Measurements from ENCODE around the gene VAV1. TPM values are rescaled to one million over a fixed set of nuclear protein-coding genes. Genes with fewer than 3 reads are reported as not detected.
"Not testable (repeated sequence)": the region's sequence is repeated elsewhere in the genome, so short reads cannot be mapped to it uniquely, and the experiment has no call there.

VAV1 gene
- total and polyA plus RNA-seq, 2 of the 8 experiments (the other 6 are each of a cell fraction or from before 2014, with no cell fraction given): 0.21 to 0.22 TPM

DNA sequence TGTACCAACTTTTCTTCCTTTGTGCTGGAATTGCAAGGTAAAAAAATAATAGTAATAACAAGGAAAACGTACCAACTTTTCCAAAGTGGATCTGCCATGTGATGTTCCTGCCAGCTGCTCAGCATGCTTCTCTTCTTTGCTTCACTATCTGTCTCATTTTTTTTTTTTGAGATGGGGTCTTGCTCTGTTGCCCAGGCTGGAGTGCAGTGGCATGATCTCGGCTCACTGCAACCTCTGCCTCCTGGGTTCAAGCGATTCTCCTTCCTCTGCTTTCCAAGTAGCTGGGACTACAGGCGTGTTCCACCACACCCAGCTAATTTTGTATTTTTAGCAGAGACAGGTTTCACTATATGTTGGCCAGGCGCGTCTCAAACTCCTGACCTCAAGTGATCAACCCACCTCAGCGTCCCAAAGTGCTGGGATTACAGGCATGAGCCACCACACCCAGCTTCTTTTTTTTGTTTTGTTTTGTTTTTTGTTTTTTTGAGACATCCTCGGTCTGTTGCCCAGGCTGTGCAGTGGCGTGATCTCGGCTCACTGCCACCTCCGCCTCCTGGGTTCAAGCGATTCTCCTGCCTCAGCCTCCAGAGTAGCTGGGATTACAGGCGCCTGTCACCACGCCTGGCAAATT, 27.8 kb downstream of the VAV1 start:
- ChIA-PET CTCF (ENCODE audit: partially characterized antibody) (interaction anchor here (0.6 to 1.1 kb wide), 4 partner anchors 10 to 446 kb away, joined by 3 to 4 read pairs (median 4); no protein-coding TSS in a partner anchor), POLR2A (ENCODE audit: partially characterized antibody) (interaction anchor here (1.0 to 1.7 kb wide), 4 partner anchors 10 to 17 kb away, joined by 3 to 7 read pairs (median 4); no protein-coding TSS in a partner anchor)
- Histone ChIP-seq H3K4me1 (replicated peaks in 1 of 4; ENCODE audit: control insufficient read depth in 3 of 4, insufficient read depth in 4 of 4, low read length in 3 of 4) (peaks cover 0 to 11% (median 3%) of the 10 kb centered on the region in 4 experiments; a peak in 2 of 7 replicates), H2BK12ac (ENCODE audit: low read depth, low read length) (0 out of 2 replicates have a peak overlapping the region, but pooled peaks have one; percentile 60), H3K9me3 (ENCODE audit: insufficient read depth in 2 of 2, low read depth in 1 of 2, low read length in 1 of 2) (peaks cover 2 to 17% of the 10 kb centered on the region in 2 experiments; a peak in 3 of 4 replicates)
- not testable (repeated sequence) for H2BK20ac ChIP-seq (ENCODE audit: low read length); H4K91ac ChIP-seq (replicated peaks; ENCODE audit: insufficient read length, low read length); H4K5ac ChIP-seq (ENCODE audit: insufficient read length, low read depth, low read length); H3K4ac ChIP-seq (replicated peaks; ENCODE audit: insufficient read length, low read depth, low read length); DNase-seq (ENCODE audit: low read depth in 1 of 2, low spot score in 2 of 2); H3K4me3 ChIP-seq (ENCODE audit: extremely low read depth in 1 of 4, insufficient read depth in 2 of 4, low read depth in 3 of 4, low read length in 4 of 4); H3K56ac ChIP-seq (replicated peaks; ENCODE audit: insufficient read length, low read depth, low read length); H2AFZ ChIP-seq (ENCODE audit: low read length); H3K79me2 ChIP-seq (ENCODE audit: control insufficient read depth in 1 of 2, insufficient read depth in 2 of 2, low read length in 2 of 2); H2BK5ac ChIP-seq (ENCODE audit: low read depth, low read length); H3K4me2 ChIP-seq (ENCODE audit: insufficient read depth in 1 of 2, low read depth in 2 of 2, low read length in 2 of 2); FAIRE-seq; H3K23ac ChIP-seq (ENCODE audit: insufficient read length); H3K9ac ChIP-seq (replicated peaks in 1 of 4; ENCODE audit: extremely low read depth in 1 of 4, low read depth in 3 of 4, low read length in 3 of 4); H2BK120ac ChIP-seq (replicated peaks; ENCODE audit: low read depth, low read length); H2BK15ac ChIP-seq (ENCODE audit: low read length); H4K20me1 ChIP-seq (replicated peaks in 1 of 2; ENCODE audit: control insufficient read depth in 1 of 2, insufficient read depth in 2 of 2, low read length in 2 of 2); H4K8ac ChIP-seq (ENCODE audit: extremely low read depth, insufficient read depth, low read length); H3K23me2 ChIP-seq (ENCODE audit: low read depth, low read length); H3K27ac ChIP-seq (ENCODE audit: low read depth, low read length); H3K79me1 ChIP-seq (ENCODE audit: low read depth, low read length); H3K14ac ChIP-seq (ENCODE audit: insufficient read length); H3K18ac ChIP-seq (ENCODE audit: extremely low read depth, low read length); H2AK5ac ChIP-seq (ENCODE audit: low read depth, low read length); H3K36me3 ChIP-seq (ENCODE audit: control insufficient read depth in 2 of 4, insufficient read depth in 4 of 4, low read length in 3 of 4); H3K27me3 ChIP-seq (replicated peaks in 1 of 4; ENCODE audit: control insufficient read depth in 3 of 4, extremely low read depth in 1 of 4, insufficient read depth in 3 of 4, low read length in 3 of 4)
- 85% methylated on average over 14 of the region's 14 CpGs; no CpG with 5 or more reads in 1 of the 2 experiments for WGBS, 2 experiments (ENCODE audit: extremely low coverage in 1 of 2, insufficient coverage in 1 of 2, insufficient read length in 1 of 2, insufficient replicate concordance in 2 of 2, low coverage in 1 of 2, low lambda C conversion rate in 2 of 2, missing lambda C conversion rate in 1 of 2)

Data from H1 (cell line).